DMS53 treated with DMSO at 0.1 percent for 48 hours (cell line): ENCODE results near the gene TIMM17A.

ENCODE experiments used
- DNase-seq: peaks from one replicate; lab custom pipeline; 2025; ENCODE audit not compliant: unreplicated experiment; lab: John Stamatoyannopoulos, UW

TIMM17A gene

GRCh38 chr1:201982623-201983379 is 27.5 kb downstream of the TIMM17A start, which contains the start of gene RNPEP:
Gene RNPEP (plus strand): TSS chr1:201982648. CDS start chr1:201982667, 19 bp downstream.
- peak; percentile 49 for DNase-seq

- peak; percentile 50 for DNase-seq
These were observed 28.1 kb downstream of the TIMM17A start for GRCh38 chr1:201983380-201983805.

GRCh38 chr1:201984446-201984845 is 29.1 kb downstream of the TIMM17A start:
- no peak for DNase-seq

GRCh38 chr1:201985355-201985754 is 30.1 kb downstream of the TIMM17A start:
- no peak for DNase-seq

GRCh38 chr1:201988601-201989000 is 33.3 kb downstream of the TIMM17A start:
- no peak for DNase-seq

- DNase-seq: no peak
These were observed 34.2 kb downstream of the TIMM17A start for GRCh38 chr1:201989354-201990128.

- DNase-seq: no peak
These were observed 35.1 kb downstream of the TIMM17A start for GRCh38 chr1:201990427-201990826.

- peak; percentile 97 for DNase-seq
These were observed 44.4 kb downstream of the TIMM17A start for GRCh38 chr1:201999625-202000238.

- DNase-seq: no peak
These were observed 47.2 kb downstream of the TIMM17A start for GRCh38 chr1:202002507-202002906.

- no peak for DNase-seq
These were observed 49.4 kb downstream of the TIMM17A start for GRCh38 chr1:202004711-202005110.

GRCh38 chr1:202005958-202006357 is 50.7 kb downstream of the TIMM17A start:
- no peak for DNase-seq

- no peak for DNase-seq
These were observed 52.0 kb downstream of the TIMM17A start for GRCh38 chr1:202007304-202007703.

- peak; percentile 94 for DNase-seq
These were observed 52.6 kb downstream of the TIMM17A start for GRCh38 chr1:202007805-202008489.

GRCh38 chr1:202009326-202010179 is 54.2 kb downstream of the TIMM17A start:
- peak; percentile 95 for DNase-seq

- DNase-seq: peak; percentile 100
These were observed 55.1 kb downstream of the TIMM17A start, which contains the start of gene ELF3 for GRCh38 chr1:202010180-202011015. Gene ELF3 (plus strand): TSS chr1:202010587. CDS start chr1:202011137, 550 bp downstream.

GRCh38 chr1:202011994-202012393 is 56.7 kb downstream of the TIMM17A start:
- no peak for DNase-seq

GRCh38 chr1:202012544-202013478 is 57.5 kb downstream of the TIMM17A start:
- DNase-seq: no peak

- no peak for DNase-seq
These were observed 58.3 kb downstream of the TIMM17A start for GRCh38 chr1:202013603-202014002.
